Measurements from ENCODE around the gene LRRFIP2.
"Not testable (repeated sequence)": the region's sequence is repeated elsewhere in the genome, so short reads cannot be mapped to it uniquely, and the experiment has no call there.

The LRRFIP2 gene

DNA sequence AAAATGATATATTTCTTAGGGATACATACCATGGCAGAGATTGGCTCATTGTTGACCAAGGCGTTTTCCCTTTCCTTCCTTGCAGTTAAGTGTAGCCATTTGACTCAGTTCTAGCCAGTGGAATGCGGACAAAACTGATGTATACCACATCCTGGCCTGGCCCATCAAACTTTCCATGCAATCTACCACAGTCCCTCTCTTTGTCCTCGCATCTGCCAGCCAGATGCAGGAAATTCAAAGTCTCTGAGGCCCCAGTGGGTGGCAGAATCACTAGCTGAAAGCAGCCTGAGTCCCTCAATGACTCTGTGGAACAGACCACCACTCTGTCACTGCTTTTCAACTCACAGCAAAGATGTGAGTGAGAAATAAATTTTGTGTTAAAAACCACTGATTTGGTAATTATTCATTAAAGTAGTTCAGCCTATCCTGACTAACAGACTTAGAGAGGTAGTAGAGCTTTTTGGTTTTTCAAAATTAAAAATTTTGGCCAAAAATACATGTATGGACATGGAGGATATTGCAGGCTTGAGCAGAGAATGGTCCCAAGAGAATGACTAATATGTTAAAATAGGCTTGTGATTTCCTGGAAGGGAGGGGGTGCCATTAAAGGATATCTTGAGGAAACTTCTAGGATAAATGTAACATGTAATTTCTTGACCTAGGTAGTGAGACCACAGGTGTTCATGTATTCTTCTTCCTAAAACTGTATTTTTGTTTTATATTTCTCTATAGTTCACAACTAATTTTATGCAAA lies 10.9 kb downstream of the LRRFIP2 start:
- WGBS, result 57% methylated on average over 3 of the region's 3 CpGs
- no peak overlapping the region for H3K9ac ChIP-seq (ENCODE audit: low read depth, low read length)

DNA sequence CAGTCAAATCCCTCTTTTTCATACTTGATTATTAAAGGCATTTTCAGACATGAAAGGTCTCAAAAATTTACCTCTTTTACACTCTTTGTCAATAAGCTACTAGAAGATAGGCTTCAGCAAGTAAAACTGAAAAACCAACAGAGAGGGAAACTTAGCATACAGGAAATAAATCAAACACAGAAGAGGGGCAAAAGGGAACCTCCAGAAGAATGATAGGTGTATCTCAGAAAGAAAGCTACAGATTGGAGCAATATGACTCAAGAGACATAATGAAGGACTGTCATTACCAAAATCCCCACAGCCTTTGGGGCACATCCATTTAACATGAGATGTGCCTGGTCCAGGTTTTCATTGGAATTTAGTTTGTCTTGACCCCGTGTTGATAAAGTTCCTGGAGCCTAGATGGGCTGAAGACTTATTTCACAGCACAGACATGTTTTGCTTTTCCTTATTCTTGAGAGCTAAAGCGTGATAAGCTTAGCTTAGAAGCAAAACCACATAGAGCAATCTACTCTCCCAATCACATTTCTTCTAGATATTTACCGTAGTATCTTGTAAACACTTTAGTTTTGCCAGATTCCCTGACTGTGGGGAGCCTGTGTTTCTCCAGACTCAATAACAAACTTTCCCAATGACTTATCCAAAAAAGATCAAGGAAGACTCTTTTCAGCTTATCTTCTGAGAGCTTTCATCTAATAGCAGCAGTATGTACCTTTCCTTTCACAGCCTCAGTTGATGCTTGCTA lies 11.7 kb downstream of the LRRFIP2 start:
- Histone ChIP-seq H3K36me3 (ENCODE audit: insufficient read depth, low read length) (peaks cover 5% of the 10 kb centered on the region; the same call in 1 of the 2 replicates), H3K27ac (ENCODE audit: low read depth, low read length) (peak overlapping the region; percentile 42), H3K9me3 (ENCODE audit: insufficient read depth, low read depth, low read length) (no peaks in the 10 kb centered on the region), H3K4me3 (ENCODE audit: low read length) (no peak overlapping the region), H3K9ac (ENCODE audit: low read depth, low read length) (no peak overlapping the region; the same call in 1 of the 2 replicates), H3K4me1 (ENCODE audit: insufficient read depth, low read length) (peaks cover 11% of the 10 kb centered on the region), H3K27me3 (ENCODE audit: insufficient read depth, low read length) (no peaks in the 10 kb centered on the region)
- 96% methylated on average over 3 of the region's 3 CpGs for WGBS

More for the DNA sequence above, 10.9 kb downstream of the LRRFIP2 start:
- H3K36me3 ChIP-seq (ENCODE audit: insufficient read depth, low read length), result peaks cover 6% of the 10 kb centered on the region; the same call in 1 of the 2 replicates
- H3K27me3 ChIP-seq (ENCODE audit: insufficient read depth, low read length), result no peaks in the 10 kb centered on the region
- peaks cover 11% of the 10 kb centered on the region for H3K4me1 ChIP-seq (ENCODE audit: insufficient read depth, low read length)
- H3K4me3 ChIP-seq (ENCODE audit: low read length), result no peak overlapping the region
- H3K27ac ChIP-seq (ENCODE audit: low read depth, low read length), result peak overlapping the region; percentile 42
- no peaks in the 10 kb centered on the region for H3K9me3 ChIP-seq (ENCODE audit: insufficient read depth, low read depth, low read length)

GRCh38 chr3:37161351-37161750 lies 13.0 kb downstream of the LRRFIP2 start:
- Histone ChIP-seq H3K36me3 (ENCODE audit: insufficient read depth, low read length) (peaks cover 5% of the 10 kb centered on the region; the same call in 1 of the 2 replicates), H3K4me1 (ENCODE audit: insufficient read depth, low read length) (peaks cover 11% of the 10 kb centered on the region), H3K27me3 (ENCODE audit: insufficient read depth, low read length) (no peaks in the 10 kb centered on the region), H3K27ac (ENCODE audit: low read depth, low read length) (no peak overlapping the region), H3K4me3 (ENCODE audit: low read length) (no peak overlapping the region), H3K9me3 (ENCODE audit: insufficient read depth, low read depth, low read length) (no peaks in the 10 kb centered on the region), H3K9ac (ENCODE audit: low read depth, low read length) (no peak overlapping the region)
- WGBS, result 96% methylated on average over 3 of the region's 3 CpGs

DNA sequence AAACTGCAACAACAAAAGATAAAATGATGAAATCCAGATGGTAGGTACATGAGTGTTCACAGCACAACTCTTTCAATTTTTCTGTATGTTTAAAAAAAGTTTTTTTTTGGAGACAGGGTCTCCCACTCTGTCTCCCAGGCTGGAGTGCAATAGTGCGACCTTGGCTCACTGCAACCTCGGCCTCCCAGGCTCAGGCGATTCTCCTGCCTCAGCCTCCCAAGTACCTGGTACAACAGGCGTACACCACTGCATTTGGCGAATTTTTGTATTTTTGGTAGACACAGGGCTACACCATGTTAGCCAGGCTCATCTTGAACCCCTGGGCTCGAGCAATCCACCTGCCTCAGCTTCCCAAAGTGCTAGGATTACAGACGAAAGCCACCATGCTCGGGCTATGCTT lies 18.6 kb downstream of the LRRFIP2 start:
- WGBS, result 93% methylated on average over 8 of the region's 8 CpGs
- Histone ChIP-seq H3K27ac (ENCODE audit: low read depth, low read length) (no peak overlapping the region), H3K9me3 (ENCODE audit: insufficient read depth, low read depth, low read length) (no peaks in the 10 kb centered on the region), H3K4me3 (ENCODE audit: low read length) (no peak overlapping the region), H3K27me3 (ENCODE audit: insufficient read depth, low read length) (no peaks in the 10 kb centered on the region), H3K9ac (ENCODE audit: low read depth, low read length) (no peak overlapping the region), H3K4me1 (ENCODE audit: insufficient read depth, low read length) (no peaks in the 10 kb centered on the region), H3K36me3 (ENCODE audit: insufficient read depth, low read length) (0 out of 2 replicates have a peak, but pooled peaks cover 8% of the 10 kb centered on the region)

DNA sequence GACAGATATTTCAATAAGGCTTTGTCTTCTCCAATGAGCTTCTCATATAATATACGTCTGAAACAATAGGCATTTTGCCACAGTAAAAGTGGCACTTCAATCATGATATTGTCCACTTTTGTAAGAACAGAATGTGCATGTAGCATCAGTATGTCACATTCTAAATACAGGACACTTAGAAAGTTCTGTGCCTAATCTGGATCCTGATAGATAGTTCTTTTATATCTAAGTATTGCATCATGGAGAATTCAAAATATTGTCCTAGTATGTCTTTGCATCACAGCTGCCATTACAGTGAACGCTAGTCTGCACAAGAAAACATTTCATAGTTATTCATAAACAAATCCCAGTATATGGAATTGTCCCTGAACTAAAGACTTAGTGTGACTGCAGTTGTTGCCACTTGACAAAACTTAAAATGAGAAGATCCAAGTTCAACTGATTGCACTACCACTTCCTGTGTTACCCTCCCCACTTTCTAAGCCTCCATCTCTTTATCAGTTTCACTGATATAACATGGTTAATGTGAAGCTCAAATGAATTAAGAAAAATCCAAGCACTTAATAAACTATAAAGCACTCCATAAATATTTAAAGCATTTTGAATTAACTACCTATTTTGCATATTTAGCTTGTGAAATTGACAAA lies 19.6 kb downstream of the LRRFIP2 start:
- H3K9ac ChIP-seq (ENCODE audit: low read depth, low read length), result no peak overlapping the region
- H3K36me3 ChIP-seq (ENCODE audit: insufficient read depth, low read length), result 0 out of 2 replicates have a peak, but pooled peaks cover 8% of the 10 kb centered on the region
- 93% methylated on average over 2 of the region's 2 CpGs for WGBS
- no peaks in the 10 kb centered on the region for H3K27me3 ChIP-seq (ENCODE audit: insufficient read depth, low read length)
- H3K4me3 ChIP-seq (ENCODE audit: low read length), result no peak overlapping the region
- no peaks in the 10 kb centered on the region for H3K4me1 ChIP-seq (ENCODE audit: insufficient read depth, low read length)
- H3K27ac ChIP-seq (ENCODE audit: low read depth, low read length), result no peak overlapping the region
- H3K9me3 ChIP-seq (ENCODE audit: insufficient read depth, low read depth, low read length), result no peaks in the 10 kb centered on the region

- Histone ChIP-seq H3K9ac (ENCODE audit: low read depth, low read length) (no peak overlapping the region), H3K27ac (ENCODE audit: low read depth, low read length) (no peak overlapping the region), H3K9me3 (ENCODE audit: insufficient read depth, low read depth, low read length) (no peaks in the 10 kb centered on the region), H3K4me1 (ENCODE audit: insufficient read depth, low read length) (no peaks in the 10 kb centered on the region), H3K4me3 (ENCODE audit: low read length) (no peak overlapping the region), H3K36me3 (ENCODE audit: insufficient read depth, low read length) (peaks cover 33% of the 10 kb centered on the region), H3K27me3 (ENCODE audit: insufficient read depth, low read length) (no peaks in the 10 kb centered on the region)
- WGBS, result 100% methylated on average over 1 of the region's 1 CpG
Observed at GRCh38 chr3:37150621-37151020, 23.8 kb downstream of the LRRFIP2 start.

DNA sequence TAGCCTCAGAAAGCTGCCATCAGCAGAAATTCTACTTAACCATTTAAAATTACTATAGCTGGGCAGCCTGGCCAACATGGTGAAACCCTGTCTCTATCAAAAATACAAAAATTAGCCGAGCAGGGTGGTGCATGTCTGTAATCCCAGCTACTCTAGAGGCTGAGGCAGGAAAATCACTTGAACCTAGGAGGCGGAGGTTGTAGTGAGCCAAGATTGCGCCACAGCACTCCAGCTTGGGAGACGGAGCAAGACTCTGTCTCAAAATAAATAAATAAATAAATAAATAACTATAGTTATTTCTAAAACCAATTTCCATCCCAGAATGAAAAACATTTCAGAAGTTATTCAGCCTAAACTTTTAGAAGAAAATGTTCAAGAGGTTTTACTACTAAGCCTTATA lies 25.1 kb downstream of the LRRFIP2 start:
- Histone ChIP-seq H3K9ac (ENCODE audit: low read depth, low read length) (no peak overlapping the region), H3K27ac (ENCODE audit: low read depth, low read length) (no peak overlapping the region), H3K36me3 (ENCODE audit: insufficient read depth, low read length) (peaks cover 31% of the 10 kb centered on the region), H3K9me3 (ENCODE audit: insufficient read depth, low read depth, low read length) (no peaks in the 10 kb centered on the region), H3K27me3 (ENCODE audit: insufficient read depth, low read length) (no peaks in the 10 kb centered on the region), H3K4me1 (ENCODE audit: insufficient read depth, low read length) (no peaks in the 10 kb centered on the region), H3K4me3 (ENCODE audit: low read length) (no peak overlapping the region)
- WGBS, result 96% methylated on average over 2 of the region's 4 CpGs

GRCh38 chr3:37148208-37148607 lies 26.2 kb downstream of the LRRFIP2 start:
- Histone ChIP-seq H3K9me3 (ENCODE audit: insufficient read depth, low read depth, low read length) (no peaks in the 10 kb centered on the region), H3K27ac (ENCODE audit: low read depth, low read length) (no peak overlapping the region), H3K27me3 (ENCODE audit: insufficient read depth, low read length) (no peaks in the 10 kb centered on the region), H3K4me1 (ENCODE audit: insufficient read depth, low read length) (no peaks in the 10 kb centered on the region), H3K36me3 (ENCODE audit: insufficient read depth, low read length) (peaks cover 28% of the 10 kb centered on the region), H3K4me3 (ENCODE audit: low read length) (no peak overlapping the region), H3K9ac (ENCODE audit: low read depth, low read length) (no peak overlapping the region)
- 97% methylated on average over 3 of the region's 3 CpGs for WGBS

- Histone ChIP-seq H3K27ac (ENCODE audit: low read depth, low read length) (no peak overlapping the region), H3K27me3 (ENCODE audit: insufficient read depth, low read length) (no peaks in the 10 kb centered on the region), H3K4me3 (ENCODE audit: low read length) (no peak overlapping the region), H3K9me3 (ENCODE audit: insufficient read depth, low read depth, low read length) (no peaks in the 10 kb centered on the region), H3K9ac (ENCODE audit: low read depth, low read length) (no peak overlapping the region), H3K4me1 (ENCODE audit: insufficient read depth, low read length) (no peaks in the 10 kb centered on the region), H3K36me3 (ENCODE audit: insufficient read depth, low read length) (peaks cover 33% of the 10 kb centered on the region)
- WGBS, result 97% methylated on average over 4 of the region's 4 CpGs
Observed at GRCh38 chr3:37147666-37148065, 26.7 kb downstream of the LRRFIP2 start.

DNA sequence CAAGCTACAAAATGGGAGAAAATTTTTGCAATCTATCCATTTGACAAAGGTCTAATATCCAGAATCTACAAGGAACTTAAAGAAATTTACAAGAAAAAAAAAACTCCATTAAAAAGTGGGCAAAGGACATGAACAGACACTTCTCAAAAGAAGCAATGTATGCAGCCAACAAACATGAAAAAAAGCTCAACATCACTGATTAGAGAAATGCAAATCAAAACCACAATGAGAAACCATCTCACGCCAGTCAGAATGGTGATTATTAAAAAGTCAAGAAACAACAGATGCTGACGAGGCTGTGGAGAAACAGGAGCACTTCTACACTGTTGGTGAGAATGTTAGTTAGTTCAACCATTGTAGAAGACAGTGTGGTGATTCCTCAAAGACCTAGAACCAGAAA lies 27.5 kb downstream of the LRRFIP2 start:
- H3K27ac ChIP-seq (ENCODE audit: low read depth, low read length), result not testable (repeated sequence)

GRCh38 chr3:37145611-37146010 lies 28.8 kb downstream of the LRRFIP2 start:
- Histone ChIP-seq H3K27ac (ENCODE audit: low read depth, low read length) (no peak overlapping the region), H3K27me3 (ENCODE audit: insufficient read depth, low read length) (no peaks in the 10 kb centered on the region), H3K4me1 (ENCODE audit: insufficient read depth, low read length) (0 out of 2 replicates have a peak, but pooled peaks cover 3% of the 10 kb centered on the region), H3K9ac (ENCODE audit: low read depth, low read length) (no peak overlapping the region), H3K36me3 (ENCODE audit: insufficient read depth, low read length) (peaks cover 33% of the 10 kb centered on the region), H3K9me3 (ENCODE audit: insufficient read depth, low read depth, low read length) (no peaks in the 10 kb centered on the region), H3K4me3 (ENCODE audit: low read length) (no peak overlapping the region)
- WGBS, result 47% methylated on average over 2 of the region's 2 CpGs

More for the DNA sequence above, 27.5 kb downstream of the LRRFIP2 start:
- not testable (repeated sequence) for H3K9me3 ChIP-seq (ENCODE audit: insufficient read depth, low read depth, low read length); H3K4me3 ChIP-seq (ENCODE audit: low read length); H3K27me3 ChIP-seq (ENCODE audit: insufficient read depth, low read length); H3K9ac ChIP-seq (ENCODE audit: low read depth, low read length); H3K4me1 ChIP-seq (ENCODE audit: insufficient read depth, low read length)
- peaks cover 33% of the 10 kb centered on the region for H3K36me3 ChIP-seq (ENCODE audit: insufficient read depth, low read length)
- WGBS, result 98% methylated on average over 2 of the region's 2 CpGs
